Endothelial cell of umbilical vein (primary cell): ENCODE data around the gene ZDHHC14. TPM values are rescaled to one million over a fixed set of nuclear protein-coding genes. Genes with fewer than 3 reads are reported as not detected.

Experiments used
- BruUV-seq: library from RNA; stranded (reverse); fragments of 400-500 nt; replicated peaks from 2 replicates; lab custom pipeline; 2021; lab: Mats Ljungman, UMichigan
- CTCF ChIA-PET: fragments of 300-600, 350-600 bp; sonication (Branson Sonifier 250); formaldehyde crosslinking; loops from one replicate; lab custom pipeline; 2021; ENCODE audit warnings: antibody characterized with exemption, inconsistent platforms; lab: Charles Lee
- POLR2A ChIA-PET: fragments of 300-600, 350-600 bp; sonication (Branson Sonifier 250); formaldehyde crosslinking; loops from one replicate; lab custom pipeline; 2021; ENCODE audit warnings: antibody characterized with exemption, inconsistent platforms; lab: Charles Lee
- DNase-seq: peaks from one replicate; pipeline ENCODE4 v3.0.0-alpha.2; 2011; ENCODE audit warnings: low read depth, low spot score
- FAIRE-seq: peaks from 2 replicates; lab custom pipeline; 2011; peaks lifted over from hg19 to GRCh38; lab: Jason Lieb, UNC
- H2AFZ ChIP-seq: 2 replicates; pipeline ENCODE4 v1.6.0; 2012; ENCODE audit warnings: low read depth, low read length, control low read depth, inconsistent platforms
- H3K27ac ChIP-seq: 2 replicates; pipeline ENCODE4 v1.5.1; 2011; ENCODE audit warnings: low read depth, mild to moderate bottlenecking, control low read depth, low read length, moderate library complexity; ENCODE audit not compliant: insufficient read depth
- H3K27me3 ChIP-seq, 2 experiments: 2 replicates each; pipeline versions ENCODE4 v1.6.0 to v1.6.1; 2011; ENCODE audit warnings: low read length in 2 of 2, mixed read lengths in 1 of 2; ENCODE audit not compliant: control insufficient read depth in 2 of 2, insufficient read depth in 2 of 2
- H3K36me3 ChIP-seq, 2 experiments: 2 replicates in 1 of 2; 3 replicates in 1 of 2; pipeline ENCODE4 v1.5.1; 2011; ENCODE audit warnings: low read length in 2 of 2, mild to moderate bottlenecking in 1 of 2, moderate library complexity in 1 of 2; ENCODE audit not compliant: control insufficient read depth in 2 of 2, insufficient read depth in 2 of 2; ENCODE audit errors: extremely low read depth in 1 of 2
- H3K4me1 ChIP-seq: 3 replicates; pipeline ENCODE4 v1.5.1; 2011; ENCODE audit warnings: mild to moderate bottlenecking, low read length; ENCODE audit not compliant: control insufficient read depth, insufficient read depth; ENCODE audit errors: extremely low read depth
- H3K4me2 ChIP-seq: 2 replicates; pipeline ENCODE4 v1.6.1; 2011; ENCODE audit warnings: low read length, control low read depth, mixed read lengths; ENCODE audit not compliant: insufficient read depth
- H3K4me3 ChIP-seq, 3 experiments: fragments of 200-600 bp in 1 of 3; sonication (generic), shearing (Covaris generic) in 1 of 3; replicated peaks in 1 of 3; 2 replicates each; pipeline ENCODE4 v1.5.1; 2011 to 2016; ENCODE audit warnings: control low read depth in 3 of 3, low read length in 3 of 3, mild to moderate bottlenecking in 2 of 3, inconsistent platforms in 1 of 3, low read depth in 1 of 3, moderate library complexity in 1 of 3; ENCODE audit not compliant: insufficient read depth in 1 of 3
- H3K79me2 ChIP-seq: 2 replicates; pipeline ENCODE4 v1.6.0; 2012; ENCODE audit warnings: low read length, inconsistent platforms; ENCODE audit not compliant: control insufficient read depth, insufficient read depth
- H3K9ac ChIP-seq: replicated peaks from 2 replicates; pipeline ENCODE3; 2011; ENCODE audit warnings: low read length, control low read depth; ENCODE audit not compliant: insufficient read depth; ENCODE audit errors: extremely low read depth
- H3K9me1 ChIP-seq: replicated peaks from 3 replicates; pipeline ENCODE4 v1.6.0; 2011; ENCODE audit warnings: mild to moderate bottlenecking, low read length; ENCODE audit not compliant: control insufficient read depth, insufficient read depth; ENCODE audit errors: extremely low read depth
- H3K9me3 ChIP-seq: replicated peaks from 2 replicates; pipeline ENCODE4 v1.5.1; 2012; ENCODE audit warnings: low read length, inconsistent platforms; ENCODE audit not compliant: control insufficient read depth, insufficient read depth
- H4K20me1 ChIP-seq: replicated peaks from 2 replicates; pipeline ENCODE3; 2011; ENCODE audit warnings: mild to moderate bottlenecking, low read length; ENCODE audit not compliant: control insufficient read depth, insufficient read depth; ENCODE audit errors: extremely low read depth
- EZH2 ChIP-seq: IDR thresholded peaks from 2 replicates; pipeline ENCODE4 v1.6.1; 2012; ENCODE audit warnings: borderline replicate concordance, low read depth, mild to moderate bottlenecking, moderate library complexity, low read length, inconsistent platforms; ENCODE audit not compliant: severe bottlenecking
- FOS ChIP-seq: IDR thresholded peaks from 2 replicates; pipeline ENCODE4 v1.6.1; 2011; ENCODE audit warnings: mild to moderate bottlenecking, low read length, moderate library complexity, borderline replicate concordance; ENCODE audit not compliant: insufficient read depth
- GATA2 ChIP-seq: IDR thresholded peaks from 2 replicates; pipeline ENCODE4 v1.7.0; 2011; ENCODE audit warnings: low read depth, mild to moderate bottlenecking, moderate library complexity, mixed read lengths, low read length; ENCODE audit not compliant: insufficient read length, insufficient read depth
- JUN ChIP-seq: IDR thresholded peaks from 2 replicates; pipeline ENCODE4 v1.6.1; 2011; ENCODE audit warnings: borderline replicate concordance, low read depth; ENCODE audit not compliant: insufficient read length, insufficient read depth
- MAX ChIP-seq: IDR thresholded peaks from 2 replicates; pipeline ENCODE4 v1.6.1; 2011; ENCODE audit not compliant: insufficient read depth, insufficient read length
- MYC ChIP-seq: IDR thresholded peaks from one replicate; pipeline ENCODE4 v1.6.1; 2011; ENCODE audit warnings: mild to moderate bottlenecking, low read depth, low read length
- POLR2A ChIP-seq: IDR thresholded peaks from 2 replicates; pipeline ENCODE4 v1.6.1; 2012; ENCODE audit warnings: low read depth, mild to moderate bottlenecking, control low read depth, low read length
- POLR2AphosphoS5 ChIP-seq: IDR thresholded peaks from 2 replicates; pipeline ENCODE4 v1.6.1; 2012; ENCODE audit warnings: low read depth, mild to moderate bottlenecking, control low read depth, low read length, moderate library complexity; ENCODE audit not compliant: insufficient read depth
- dilution Hi-C: fragments of 300-500 bp; cut with MboI; formaldehyde crosslinking; loops from one replicate; pipeline ENCODE4 v1.15.0; 2019; ENCODE audit warnings: low sequenced_read_pairs; ENCODE audit not compliant: extremely low pct_ligation_motif_present
- intact Hi-C: fragments of 100-400 bp; cut with micrococcal nuclease; formaldehyde crosslinking; loops from one replicate; pipeline ENCODE4 v1.10.0; 2022
- polyA plus RNA-seq, 4 experiments: library from polyadenylated mRNA; depleted of rRNA in 3 of 4; stranded (reverse) in 3 of 4; unstranded in 1 of 4; fragments of >200 nt; gene quantifications; 2 replicates each; pipeline versions ENCODE4 v1.2.1 to v1.2.3, GENCODE V29; 2011 to 2012; ENCODE audit warnings: missing spikeins in 1 of 4
- total RNA-seq: library from RNA; stranded (reverse); gene quantifications from 2 replicates; pipeline ENCODE4 v1.2.3, GENCODE V29; 2021
- TF ChIP-seq, protein P1 (sequence below), 2 donors: IDR thresholded peaks; 1 replicate in 1 of 2; 2 replicates in 1 of 2; pipeline ENCODE4 v1.5.1; 2011; ENCODE audit warnings: low read length in 2 of 2, mild to moderate bottlenecking in 2 of 2, moderate library complexity in 2 of 2, control low read depth in 1 of 2, inconsistent platforms in 1 of 2, low read depth in 1 of 2; ENCODE audit not compliant: insufficient read depth in 1 of 2; ENCODE audit errors: extremely low read depth in 1 of 2

ZDHHC14 gene
- total and polyA plus RNA-seq, 2 donors (not counting 3 experiments of a cell fraction or from before 2014, with no cell fraction given), result 23.0 to 25.6 TPM

DNA sequence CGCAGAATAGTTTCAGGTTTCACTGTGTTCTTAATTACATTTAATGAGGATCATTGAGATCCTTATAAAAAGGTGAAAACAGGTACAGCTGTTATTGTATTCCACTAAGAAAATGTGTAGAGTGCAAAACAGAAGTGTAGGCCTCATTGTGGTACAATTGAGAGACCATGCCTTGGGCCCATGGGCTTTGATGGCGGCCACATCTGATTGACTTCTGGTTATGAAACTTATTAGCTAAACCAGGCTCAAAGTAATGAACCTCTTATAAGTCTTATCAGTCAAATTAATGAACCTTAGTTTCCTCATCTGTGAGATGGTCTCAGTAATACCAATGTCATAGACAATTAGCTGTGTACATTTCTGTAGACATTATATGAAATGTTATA, 148.7 kb downstream of the ZDHHC14 start:
- Histone ChIP-seq H3K4me3 (no peak overlapping the region), H3K36me3 (no peaks in the 10 kb centered on the region), H3K9me1 (no peaks in the 10 kb centered on the region), H3K9me3 (no peaks in the 10 kb centered on the region), H3K27me3 (no peaks in the 10 kb centered on the region), H4K20me1 (no peaks in the 10 kb centered on the region), H2AFZ (no peak overlapping the region), H3K4me2 (no peak overlapping the region), H3K4me1 (peaks cover 36% of the 10 kb centered on the region), H3K9ac (no peak overlapping the region), H3K79me2 (no peaks in the 10 kb centered on the region), H3K27ac (no peak overlapping the region)
- CTCF ChIA-PET, result interaction anchor here (0.7 to 1.3 kb wide), 2 partner anchors 10 to 13 kb away, joined by 3 to 4 read pairs; no protein-coding TSS in a partner anchor
- no TSS peak for BruUV-seq
- POLR2A ChIA-PET, result no interaction called here
- dilution Hi-C loops, result no loop called here
- intact Hi-C loops, result loop anchor here (1.0 kb wide), 1 partner anchor 14 kb away; no protein-coding TSS in a partner anchor
- FAIRE-seq (peak; percentile 65), DNase-seq (no peak)
- TF ChIP-seq FOS (no peak), MAX (no peak), GATA2 (no peak), POLR2A (no peak), MYC (no peak), EZH2 (no peak), POLR2AphosphoS5 (no peak), JUN (no peak)
- TF ChIP-seq, protein P1, sequence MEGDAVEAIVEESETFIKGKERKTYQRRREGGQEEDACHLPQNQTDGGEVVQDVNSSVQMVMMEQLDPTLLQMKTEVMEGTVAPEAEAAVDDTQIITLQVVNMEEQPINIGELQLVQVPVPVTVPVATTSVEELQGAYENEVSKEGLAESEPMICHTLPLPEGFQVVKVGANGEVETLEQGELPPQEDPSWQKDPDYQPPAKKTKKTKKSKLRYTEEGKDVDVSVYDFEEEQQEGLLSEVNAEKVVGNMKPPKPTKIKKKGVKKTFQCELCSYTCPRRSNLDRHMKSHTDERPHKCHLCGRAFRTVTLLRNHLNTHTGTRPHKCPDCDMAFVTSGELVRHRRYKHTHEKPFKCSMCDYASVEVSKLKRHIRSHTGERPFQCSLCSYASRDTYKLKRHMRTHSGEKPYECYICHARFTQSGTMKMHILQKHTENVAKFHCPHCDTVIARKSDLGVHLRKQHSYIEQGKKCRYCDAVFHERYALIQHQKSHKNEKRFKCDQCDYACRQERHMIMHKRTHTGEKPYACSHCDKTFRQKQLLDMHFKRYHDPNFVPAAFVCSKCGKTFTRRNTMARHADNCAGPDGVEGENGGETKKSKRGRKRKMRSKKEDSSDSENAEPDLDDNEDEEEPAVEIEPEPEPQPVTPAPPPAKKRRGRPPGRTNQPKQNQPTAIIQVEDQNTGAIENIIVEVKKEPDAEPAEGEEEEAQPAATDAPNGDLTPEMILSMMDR (IDR thresholded peaks at IDR 0.05; ENCODE audit: extremely low read depth in 1 of 2, insufficient read depth in 1 of 2, low read depth in 1 of 2, low read length in 2 of 2), result no peak
